GM18909 (cell line): ENCODE measurements around the gene ABHD2.
"Not testable (repeated sequence)": the region's sequence is repeated elsewhere in the genome, so short reads cannot be mapped to it uniquely, and the experiment has no call there.

Source experiments
- ATAC-seq: cut with Tn5 transposase; IDR thresholded peaks from one replicate; pipeline ENCODE4 v1.9.1; 2021; ENCODE audit warnings: mild to moderate bottlenecking; ENCODE audit not compliant: unreplicated experiment, poor library complexity

The ABHD2 gene

GRCh38 chr15:89118481-89118989 lies 30.3 kb downstream of the ABHD2 start:
- ATAC-seq, result no peak

DNA sequence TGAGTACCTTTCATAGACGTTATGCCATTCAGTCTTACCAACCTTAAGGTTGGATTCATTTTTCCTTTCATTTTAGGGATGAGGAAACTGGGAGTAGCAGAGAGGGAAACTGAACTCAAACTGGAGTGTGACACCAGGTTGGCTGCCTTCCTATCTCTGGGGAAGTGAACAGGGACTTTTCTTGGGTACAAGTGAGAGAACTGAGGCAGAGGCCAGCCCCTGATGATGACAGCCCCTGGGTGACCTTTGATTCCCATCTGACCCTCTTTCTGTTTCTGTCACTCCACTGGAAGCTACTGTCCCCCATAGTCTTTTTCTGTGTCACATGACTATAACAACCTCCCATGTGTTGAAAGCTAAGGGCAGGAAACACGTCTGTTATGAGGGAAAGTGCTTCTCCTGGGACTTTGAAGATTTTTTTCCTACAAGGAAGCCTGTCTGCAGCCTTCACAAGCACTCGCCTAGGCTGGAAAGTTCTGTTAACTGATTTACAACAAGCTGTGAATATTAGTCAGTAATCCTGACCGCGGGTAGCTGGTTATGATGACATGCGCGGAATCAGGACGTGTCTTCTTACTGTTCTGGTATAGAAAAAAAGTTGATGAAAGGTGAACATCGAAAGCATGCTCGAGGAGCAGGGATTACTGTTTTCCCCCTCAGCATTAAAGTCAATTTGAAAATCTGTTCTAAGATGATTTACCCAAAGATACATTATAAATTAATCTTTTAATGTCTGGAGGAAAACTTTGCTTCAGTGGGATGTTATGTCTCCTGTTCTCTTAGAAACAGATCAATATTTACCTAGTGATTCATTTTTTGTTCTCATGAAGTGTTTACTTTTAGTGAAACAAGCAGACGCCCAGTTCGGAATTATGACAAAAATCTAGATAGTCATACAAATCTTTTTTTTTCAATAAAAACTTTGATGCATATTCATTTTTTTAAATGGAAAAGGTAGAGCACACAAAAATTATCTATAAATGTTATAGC lies 31.5 kb downstream of the ABHD2 start:
- ATAC-seq, result no peak

- not testable (repeated sequence) for ATAC-seq
Observed at GRCh38 chr15:89120479-89121000, 32.3 kb downstream of the ABHD2 start.

DNA sequence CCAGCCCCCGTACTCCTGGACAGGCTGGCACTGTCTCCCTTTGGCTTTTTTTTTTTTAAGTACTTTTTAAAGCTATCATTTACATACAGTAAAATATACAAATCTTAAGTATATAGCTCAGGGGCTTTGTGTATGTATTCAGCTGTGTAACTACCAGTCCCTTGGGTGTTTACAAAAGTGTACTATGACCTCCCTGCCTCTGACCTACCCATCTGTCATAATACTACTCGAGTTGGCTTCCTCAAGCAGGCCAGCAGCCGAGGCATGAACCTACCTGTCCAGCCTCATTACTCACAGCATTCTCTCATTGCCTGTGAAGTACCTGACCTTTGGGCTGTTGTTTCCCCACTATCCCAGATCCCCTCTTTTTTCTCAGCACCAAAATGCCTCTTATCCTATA lies 33.2 kb downstream of the ABHD2 start:
- no peak for ATAC-seq

GRCh38 chr15:89122505-89123180 lies 34.4 kb downstream of the ABHD2 start:
- ATAC-seq, result no peak

DNA sequence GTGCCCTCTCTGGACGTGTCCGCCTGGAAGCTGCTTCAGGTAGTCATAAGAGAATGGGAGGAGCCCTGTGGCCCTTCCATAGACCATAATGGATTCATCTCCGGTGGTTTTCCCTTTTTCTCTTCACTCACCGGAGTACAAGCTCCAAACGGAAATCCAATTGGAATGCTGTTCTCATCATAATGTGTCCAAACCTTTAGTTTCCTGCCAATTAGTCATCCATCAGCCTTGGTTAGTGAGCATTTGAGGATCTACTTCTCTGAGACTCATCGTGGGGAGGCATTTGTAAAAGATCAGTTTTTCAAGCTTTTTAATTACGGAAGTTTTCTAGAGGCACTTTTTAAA lies 34.9 kb downstream of the ABHD2 start:
- ATAC-seq, result no peak

DNA sequence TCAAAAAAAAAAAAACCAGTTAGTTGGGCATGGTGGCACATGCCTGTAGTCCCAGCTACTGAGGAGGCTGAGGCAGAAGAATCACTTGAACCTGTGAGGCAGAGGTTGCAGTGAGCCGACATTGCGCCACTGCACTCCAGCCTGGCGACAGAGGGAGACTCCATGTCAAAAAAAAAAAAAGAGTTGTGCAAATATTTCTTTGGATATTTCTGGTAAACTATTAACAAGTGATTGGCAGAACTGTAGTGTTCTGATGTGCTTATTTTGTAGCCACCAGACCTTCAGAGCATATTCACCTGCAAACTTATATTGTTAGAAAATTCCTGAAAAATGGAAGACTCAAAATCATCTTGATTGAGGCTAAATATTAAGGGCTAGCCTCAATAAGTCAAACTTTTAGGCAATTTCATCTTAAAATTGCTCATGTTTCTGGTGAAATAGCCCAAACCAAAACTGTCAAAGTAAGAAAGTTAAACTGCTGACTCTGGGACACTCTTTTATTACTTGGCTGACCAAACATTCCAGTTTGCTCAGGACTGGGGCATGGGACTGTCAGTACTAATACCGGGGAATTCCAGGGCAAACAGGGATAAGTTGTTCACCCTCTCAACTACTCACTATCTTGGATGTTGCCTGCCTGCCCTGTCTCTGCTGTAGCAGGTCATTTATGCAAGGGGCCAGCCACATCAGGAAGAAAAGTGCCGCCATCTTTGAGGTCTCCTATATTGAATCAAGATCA lies 37.0 kb downstream of the ABHD2 start:
- ATAC-seq, result no peak

DNA sequence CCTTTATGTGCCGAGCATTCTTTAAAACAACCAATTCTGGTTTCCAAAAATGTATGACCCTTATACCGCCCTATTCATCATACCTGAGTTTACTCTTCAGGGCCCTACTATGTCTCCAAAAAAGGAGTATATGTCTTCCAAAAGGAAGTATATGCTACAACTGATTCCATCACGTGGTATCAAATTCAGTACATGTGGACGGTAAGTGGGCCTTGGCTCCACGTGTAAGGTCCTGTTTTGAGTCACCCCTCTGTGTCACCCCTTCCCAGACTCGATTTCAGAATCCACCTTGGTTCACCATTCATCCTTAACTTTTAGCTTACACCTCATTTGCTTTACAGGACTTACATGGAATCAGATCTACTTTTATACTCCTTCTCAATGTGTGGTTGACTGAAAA lies 37.8 kb downstream of the ABHD2 start:
- ATAC-seq, result no peak

- ATAC-seq, result no peak
Observed at GRCh38 chr15:89127054-89127702, 38.9 kb downstream of the ABHD2 start.

DNA sequence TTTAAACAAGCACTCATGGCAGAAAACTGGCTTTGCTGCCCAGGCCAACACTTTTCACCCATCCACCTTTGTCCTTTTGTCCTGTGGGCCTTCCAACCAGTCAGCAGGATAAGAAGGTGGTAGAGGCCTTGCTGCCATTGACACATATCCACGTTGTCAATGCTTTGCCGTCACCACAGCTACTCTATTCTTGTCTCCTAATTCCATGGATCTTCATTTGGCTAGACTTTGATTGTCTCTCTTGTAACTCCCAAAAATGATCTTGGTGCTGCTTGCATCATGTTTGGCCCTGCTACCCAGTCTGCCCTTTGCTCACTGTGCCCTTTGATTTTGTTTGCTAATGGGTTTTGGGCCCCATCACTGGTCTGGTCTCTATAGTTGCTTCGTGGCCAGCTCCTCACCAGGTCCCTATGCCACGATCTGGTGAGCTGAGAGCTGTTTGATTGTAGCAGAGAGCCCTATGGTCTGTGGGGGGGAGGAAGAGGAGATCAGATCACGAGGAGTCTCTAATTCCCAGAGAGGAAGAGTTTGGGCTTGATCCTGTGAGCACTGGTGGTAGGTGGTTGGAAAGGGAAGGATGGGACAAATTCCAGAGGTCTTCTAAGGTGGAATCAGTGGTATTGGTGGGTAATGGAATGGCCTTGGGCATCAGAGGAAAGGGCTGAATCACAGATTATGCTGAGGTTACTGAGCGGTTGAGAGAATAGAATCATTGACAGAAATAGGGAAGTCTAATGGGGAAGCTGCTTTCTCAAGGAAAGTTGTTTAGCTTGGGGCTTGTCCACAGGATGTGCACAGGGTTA lies 40.3 kb downstream of the ABHD2 start:
- no peak for ATAC-seq

DNA sequence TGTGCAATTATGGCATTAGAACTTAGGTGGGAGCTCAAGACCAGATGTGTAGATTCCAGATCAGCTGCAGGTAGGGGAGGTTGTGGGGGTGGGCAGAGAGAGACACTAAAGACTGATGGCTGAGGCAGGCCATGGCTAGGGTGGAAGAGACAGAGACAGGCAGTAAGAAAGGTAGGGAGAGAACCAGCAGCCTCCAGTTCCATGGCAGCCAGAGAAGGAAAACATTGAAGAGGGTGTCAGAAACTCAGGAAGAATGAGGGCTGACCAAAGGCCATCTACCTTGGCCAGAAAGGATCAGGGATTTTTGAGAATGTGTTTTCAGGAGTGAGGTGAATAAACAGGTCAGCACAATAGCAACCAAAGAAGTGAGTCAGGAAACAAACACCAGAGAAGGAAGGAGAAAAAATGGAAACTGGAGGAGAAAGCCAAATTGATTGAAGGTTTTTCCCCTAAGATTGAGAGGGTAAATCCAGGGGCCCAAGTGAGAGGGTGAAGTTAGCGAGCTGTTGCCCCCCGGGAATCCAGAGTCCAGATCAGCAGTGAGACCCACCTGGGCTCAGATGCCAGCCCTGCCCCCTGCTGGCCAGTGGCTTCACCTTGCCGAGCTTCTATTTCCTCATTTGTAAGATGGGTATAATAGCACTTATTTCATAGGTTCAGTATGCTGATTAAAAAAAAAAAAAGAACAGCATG lies 41.0 kb downstream of the ABHD2 start:
- peak; percentile 41 for ATAC-seq

- no peak for ATAC-seq
Observed at GRCh38 chr15:89129816-89130134, 41.5 kb downstream of the ABHD2 start.

- peak; percentile 59 for ATAC-seq
Observed at GRCh38 chr15:89130201-89130600, 41.9 kb downstream of the ABHD2 start.

- ATAC-seq, result no peak
Observed at GRCh38 chr15:89131731-89132130, 43.5 kb downstream of the ABHD2 start.

DNA sequence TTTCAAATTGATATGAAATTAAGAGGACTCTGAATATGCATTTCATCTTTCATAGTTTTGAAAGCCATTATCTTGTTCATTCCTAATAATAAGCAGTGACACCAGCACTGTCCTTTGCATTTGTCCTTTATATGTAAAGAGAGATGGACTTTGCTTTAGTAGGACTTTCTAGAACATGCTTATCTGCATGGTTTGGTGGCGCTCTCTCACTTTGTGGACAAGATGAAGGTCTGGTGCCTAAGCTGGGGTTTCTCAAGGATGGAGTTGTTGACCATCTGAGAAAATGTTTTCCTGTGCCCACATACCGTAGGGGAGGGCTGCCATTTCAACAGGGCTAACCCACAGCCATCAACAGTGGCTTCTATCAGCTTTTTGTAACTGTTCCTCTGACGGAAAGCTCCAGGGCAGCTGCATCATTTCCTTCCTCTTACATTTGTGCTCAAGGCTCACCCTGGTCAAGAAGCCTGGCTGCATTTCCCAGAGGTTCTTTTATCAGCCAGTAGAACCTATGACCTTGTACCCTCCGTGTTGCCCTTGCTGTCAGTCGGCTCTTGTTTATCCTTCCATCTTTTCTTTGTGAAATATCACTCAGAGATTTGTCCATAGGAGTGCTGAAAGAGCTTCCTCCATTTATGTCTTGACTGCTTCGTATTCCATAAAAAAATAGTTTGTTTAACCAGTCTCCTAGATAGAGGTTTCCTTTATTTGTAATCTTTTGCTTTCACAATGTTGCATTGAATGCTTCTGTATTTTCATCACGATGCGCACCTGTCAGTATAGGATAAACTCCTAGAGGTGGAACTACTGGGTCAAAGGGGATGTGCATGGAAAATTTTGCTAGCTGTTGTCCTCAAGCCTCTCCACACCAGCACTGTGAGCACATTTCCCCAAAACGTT lies 44.6 kb downstream of the ABHD2 start:
- ATAC-seq, result no peak

GRCh38 chr15:89135387-89136077 lies 47.3 kb downstream of the ABHD2 start:
- not testable (repeated sequence) for ATAC-seq
